B cell (primary cell): Measurements from ENCODE around the gene ETV6. TPM values are rescaled to one million over a fixed set of nuclear protein-coding genes. Genes with fewer than 3 reads are reported as not detected.

Source experiments
- ATAC-seq: fragments of 200-7000 bp; cut with Tn5 transposase; one replicate; pipeline ENCODE4 v1.10.0; 2021; ENCODE audit warnings: low read depth, mild to moderate bottlenecking, moderate number of reproducible peaks, moderate library complexity
- CTCF ChIA-PET: fragments of 350-600 bp; sonication (Branson Sonifier 250); formaldehyde crosslinking; loops from one replicate; lab custom pipeline; 2021; ENCODE audit warnings: antibody characterized with exemption, inconsistent platforms; lab: Charles Lee
- POLR2A ChIA-PET: fragments of 350-600 bp; sonication (Branson Sonifier 250); formaldehyde crosslinking; loops from one replicate; lab custom pipeline; 2021; ENCODE audit warnings: antibody characterized with exemption; lab: Charles Lee
- DNase-seq: peaks from one replicate; pipeline ENCODE4 v3.0.0; 2013
- H2AFZ ChIP-seq: 2 replicates; pipeline ENCODE4 v1.6.1; 2012; ENCODE audit warnings: mild to moderate bottlenecking, low read depth, low read length; ENCODE audit not compliant: insufficient read depth, poor library complexity, severe bottlenecking
- H3K27ac ChIP-seq, 2 donors: 1 replicate in 1 of 2; 2 replicates in 1 of 2; pipeline ENCODE4 v1.5.1; 2012 to 2013; ENCODE audit warnings: low read length in 2 of 2, mild to moderate bottlenecking in 2 of 2, moderate library complexity in 1 of 2
- H3K27me3 ChIP-seq, 4 experiments: fragments of 200-600 bp in 1 of 4; sonication (generic) in 1 of 4; replicated peaks in 1 of 4; 1 replicate in 2 of 4; 2 replicates in 2 of 4; pipeline versions ENCODE4 v1.6.1 to v1.7.0; 2013 to 2016; ENCODE audit warnings: low read length in 3 of 4, mild to moderate bottlenecking in 2 of 4, mixed read lengths in 1 of 4, moderate library complexity in 1 of 4; ENCODE audit not compliant: insufficient read depth in 4 of 4, control insufficient read depth in 3 of 4; ENCODE audit errors: control extremely low read depth in 1 of 4
- H3K36me3 ChIP-seq, 2 experiments: replicated peaks in 1 of 2; 1 replicate in 1 of 2; 2 replicates in 1 of 2; pipeline versions ENCODE4 v1.6.1 to v1.7.1; 2013; ENCODE audit warnings: low read length in 1 of 2; ENCODE audit not compliant: insufficient read depth in 2 of 2, control insufficient read depth in 1 of 2; ENCODE audit errors: control extremely low read depth in 1 of 2, extremely low read depth in 1 of 2
- H3K4me1 ChIP-seq, 2 donors: fragments of 200-600 bp in 1 of 2; sonication (generic) in 1 of 2; 1 replicate in 1 of 2; 2 replicates in 1 of 2; pipeline versions ENCODE4 v1.5.1 to v1.6.1; 2013 to 2017; ENCODE audit warnings: low read length in 2 of 2; ENCODE audit not compliant: control insufficient read depth in 2 of 2, insufficient read depth in 2 of 2
- H3K4me2 ChIP-seq: replicated peaks from 2 replicates; pipeline ENCODE3; 2012; ENCODE audit warnings: mild to moderate bottlenecking, low read depth, low read length; ENCODE audit not compliant: poor library complexity, severe bottlenecking
- H3K4me3 ChIP-seq, 5 experiments: fragments of 200-600 bp in 1 of 5; sonication (generic) in 1 of 5; 1 replicate in 3 of 5; 2 replicates in 2 of 5; pipeline versions ENCODE4 v1.5.1 to v1.7.0; 2011 to 2016; ENCODE audit warnings: low read length in 4 of 5, mild to moderate bottlenecking in 4 of 5, low read depth in 2 of 5, control low read depth in 1 of 5, moderate library complexity in 1 of 5; ENCODE audit not compliant: insufficient read depth in 1 of 5; ENCODE audit errors: control extremely low read depth in 1 of 5, extremely low read depth in 1 of 5
- H3K79me2 ChIP-seq: fragments of 200-600 bp; sonication (generic); one replicate; pipeline ENCODE4 v1.6.0; 2016; ENCODE audit warnings: low read length; ENCODE audit not compliant: control insufficient read depth, insufficient read depth
- H3K9ac ChIP-seq: fragments of 200-600 bp; sonication (generic); 2 replicates; pipeline ENCODE4 v1.6.1; 2017; ENCODE audit warnings: mild to moderate bottlenecking, low read length, moderate library complexity
- H3K9me3 ChIP-seq, 3 donors: one replicate each; pipeline versions ENCODE4 v1.6.1 to v1.7.1; 2013; ENCODE audit warnings: low read length in 2 of 3; ENCODE audit not compliant: control insufficient read depth in 2 of 3, insufficient read depth in 1 of 3; ENCODE audit errors: control extremely low read depth in 1 of 3
- H4K20me1 ChIP-seq: 2 replicates; pipeline ENCODE4 v1.6.0; 2012; ENCODE audit warnings: mild to moderate bottlenecking, low read length; ENCODE audit not compliant: insufficient read depth, control insufficient read depth, poor library complexity, severe bottlenecking
- H3K27ac Mint-ChIP-seq: one replicate; pipeline ENCODE4 v1.8.0; 2021; ENCODE audit warnings: mixed read lengths
- H3K27me3 Mint-ChIP-seq: one replicate; pipeline ENCODE4 v1.8.0; 2021; ENCODE audit warnings: mixed read lengths
- H3K4me1 Mint-ChIP-seq: one replicate; pipeline ENCODE4 v1.8.0; 2021; ENCODE audit warnings: mixed read lengths
- H3K4me3 Mint-ChIP-seq: one replicate; pipeline ENCODE4 v1.8.0; 2021; ENCODE audit warnings: mixed read lengths
- H3K9me3 Mint-ChIP-seq: one replicate; pipeline ENCODE4 v1.8.0; 2022; ENCODE audit warnings: mixed read lengths; ENCODE audit not compliant: insufficient read depth
- EZH2 ChIP-seq: IDR thresholded peaks from 2 replicates; pipeline ENCODE4 v1.6.1; 2012; ENCODE audit warnings: borderline replicate concordance, low read depth, mild to moderate bottlenecking, moderate library complexity, low read length; ENCODE audit not compliant: insufficient read depth, poor library complexity, severe bottlenecking
- WGBS: methylation state at CpG from one replicate; pipeline ENCODE4 v1.1.5; 2013; ENCODE audit warnings: missing lambda C conversion rate; ENCODE audit not compliant: insufficient coverage; 5-methylcytosine and 5-hydroxymethylcytosine counted together
- intact Hi-C: fragments of 100-400 bp; cut with micrococcal nuclease; formaldehyde crosslinking; loops from one replicate; pipeline ENCODE4 v1.10.0; 2022
- polyA plus RNA-seq: library from polyadenylated mRNA; depleted of rRNA; stranded (reverse); fragments of >200 nt; gene quantifications from 2 replicates; pipeline ENCODE4 v1.2.3, GENCODE V29; 2012
- total RNA-seq, 2 donors: library from RNA; stranded (reverse); fragments of 120-200 nt in 1 of 2; gene quantifications; 1 replicate in 1 of 2; 2 replicates in 1 of 2; pipeline versions ENCODE4 v1.2.3 to v1.2.4, GENCODE V29; 2013 to 2022
- TF ChIP-seq, protein P1 (sequence below): fragments of 200-600 bp; IDR thresholded peaks from one replicate; pipeline ENCODE4 v1.8.0; 2022; ENCODE audit warnings: antibody characterized with exemption, mild to moderate bottlenecking

The ETV6 gene
- total and polyA plus RNA-seq, 2 donors (not counting 1 experiment from before 2014, with no cell fraction given): 17.4 to 123 TPM

DNA sequence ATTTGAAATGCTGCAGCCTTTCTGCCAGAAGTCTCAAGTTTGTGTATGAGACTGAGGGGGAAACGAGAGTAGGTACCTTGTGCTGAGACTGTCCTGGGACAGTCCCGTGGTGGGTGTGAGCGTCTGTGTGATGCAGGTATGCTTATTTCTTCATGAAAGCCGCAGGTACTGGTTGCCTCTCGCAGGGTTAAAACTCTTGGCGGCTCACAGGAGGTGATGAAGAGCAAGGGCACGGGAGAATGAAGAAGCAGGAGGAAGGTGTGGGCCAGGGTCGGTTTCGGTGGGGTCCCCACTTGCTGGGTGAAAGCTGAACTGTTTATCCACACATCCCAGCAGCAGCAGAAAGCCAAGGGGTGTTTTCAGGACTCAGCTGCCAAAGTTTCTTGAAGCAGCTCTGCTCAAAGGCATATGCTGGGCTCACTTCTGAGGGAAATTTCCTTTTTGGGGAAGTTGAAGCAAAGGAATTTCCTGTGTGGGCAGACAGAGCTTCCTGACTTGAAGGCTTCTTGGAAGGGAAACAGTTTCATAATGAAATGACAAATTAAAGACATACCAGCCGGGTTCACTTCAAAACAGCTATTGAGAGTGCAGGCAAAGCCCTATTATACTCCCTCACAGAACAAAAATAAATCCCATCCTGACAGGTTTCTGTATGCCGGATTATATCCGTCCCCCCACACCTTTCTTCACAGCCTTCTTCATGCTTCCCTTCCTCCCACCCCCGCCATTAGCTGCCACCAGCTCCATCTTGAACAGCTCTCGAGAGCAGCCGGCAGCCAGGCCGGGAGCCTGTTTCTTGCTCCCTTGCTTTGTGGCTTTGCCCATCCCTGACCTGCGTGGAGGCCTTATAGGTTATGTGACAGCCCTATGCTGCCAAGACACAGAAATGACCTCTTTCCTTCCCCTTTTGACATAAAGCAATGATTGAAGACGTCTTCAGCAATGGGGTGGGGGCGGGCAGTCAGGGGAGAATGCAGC is 116.6 kb downstream of the ETV6 start:
- ChIA-PET CTCF (interaction anchor here (0.7 to 5.6 kb wide), 5 partner anchors 9 to 49 kb away, joined by 4 to 18 read pairs (median 5); no protein-coding TSS in a partner anchor), POLR2A (interaction anchor here (0.6 to 2.4 kb wide), 7 partner anchors 16 to 266 kb away, joined by 3 to 12 read pairs (median 4); partner anchors contain the start of gene ETV6)
- Histone ChIP-seq H2AFZ (peak overlapping the region; percentile 29), H4K20me1 (no peaks in the 10 kb centered on the region), H3K79me2 (peaks cover 59% of the 10 kb centered on the region), H3K4me3 (peak overlapping the region in 3 of 5 experiments; percentile 1 to 21 (median 16)), H3K9ac (peak overlapping the region; percentile 6), H3K27ac (peak overlapping the region; percentile 68 to 74), H3K4me1 (peaks cover 63 to 70% of the 10 kb centered on the region in 2 donors), H3K4me2 (peak overlapping the region; percentile 51), H3K9me3 (no peaks in the 10 kb centered on the region), H3K36me3 (no peaks in the 10 kb centered on the region), H3K27me3 (no peaks in the 10 kb centered on the region)
- 11% methylated on average over 12 of the region's 19 CpGs for WGBS
- no peak for TF ChIP-seq EZH2
- TF ChIP-seq, protein P1, sequence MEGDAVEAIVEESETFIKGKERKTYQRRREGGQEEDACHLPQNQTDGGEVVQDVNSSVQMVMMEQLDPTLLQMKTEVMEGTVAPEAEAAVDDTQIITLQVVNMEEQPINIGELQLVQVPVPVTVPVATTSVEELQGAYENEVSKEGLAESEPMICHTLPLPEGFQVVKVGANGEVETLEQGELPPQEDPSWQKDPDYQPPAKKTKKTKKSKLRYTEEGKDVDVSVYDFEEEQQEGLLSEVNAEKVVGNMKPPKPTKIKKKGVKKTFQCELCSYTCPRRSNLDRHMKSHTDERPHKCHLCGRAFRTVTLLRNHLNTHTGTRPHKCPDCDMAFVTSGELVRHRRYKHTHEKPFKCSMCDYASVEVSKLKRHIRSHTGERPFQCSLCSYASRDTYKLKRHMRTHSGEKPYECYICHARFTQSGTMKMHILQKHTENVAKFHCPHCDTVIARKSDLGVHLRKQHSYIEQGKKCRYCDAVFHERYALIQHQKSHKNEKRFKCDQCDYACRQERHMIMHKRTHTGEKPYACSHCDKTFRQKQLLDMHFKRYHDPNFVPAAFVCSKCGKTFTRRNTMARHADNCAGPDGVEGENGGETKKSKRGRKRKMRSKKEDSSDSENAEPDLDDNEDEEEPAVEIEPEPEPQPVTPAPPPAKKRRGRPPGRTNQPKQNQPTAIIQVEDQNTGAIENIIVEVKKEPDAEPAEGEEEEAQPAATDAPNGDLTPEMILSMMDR: no peak
- peak overlapping the region; percentile 84 for H3K4me3 Mint-ChIP-seq
- intact Hi-C loops: loop anchor here (1.0 to 5.0 kb wide), 5 partner anchors 15 to 117 kb away; partner anchors contain the start of gene ETV6
- no peaks in the 10 kb centered on the region for H3K27me3 Mint-ChIP-seq
- no peaks in the 10 kb centered on the region for H3K9me3 Mint-ChIP-seq
- ATAC-seq: peak; percentile 78
- peaks cover 83% of the 10 kb centered on the region for H3K4me1 Mint-ChIP-seq
- peak; percentile 86 for DNase-seq
- peak overlapping the region; percentile 91 for H3K27ac Mint-ChIP-seq
